RKO (cell line): Measurements from ENCODE around the gene GSK3A.
A peak's percentile ranks its signal among the peaks of the same experiment; 100 is the strongest.

Experiments
- DNase-seq: peaks from one replicate; pipeline ENCODE4 v3.0.0-alpha.2; 2016; ENCODE audit warnings: low spot score

The GSK3A gene

DNA sequence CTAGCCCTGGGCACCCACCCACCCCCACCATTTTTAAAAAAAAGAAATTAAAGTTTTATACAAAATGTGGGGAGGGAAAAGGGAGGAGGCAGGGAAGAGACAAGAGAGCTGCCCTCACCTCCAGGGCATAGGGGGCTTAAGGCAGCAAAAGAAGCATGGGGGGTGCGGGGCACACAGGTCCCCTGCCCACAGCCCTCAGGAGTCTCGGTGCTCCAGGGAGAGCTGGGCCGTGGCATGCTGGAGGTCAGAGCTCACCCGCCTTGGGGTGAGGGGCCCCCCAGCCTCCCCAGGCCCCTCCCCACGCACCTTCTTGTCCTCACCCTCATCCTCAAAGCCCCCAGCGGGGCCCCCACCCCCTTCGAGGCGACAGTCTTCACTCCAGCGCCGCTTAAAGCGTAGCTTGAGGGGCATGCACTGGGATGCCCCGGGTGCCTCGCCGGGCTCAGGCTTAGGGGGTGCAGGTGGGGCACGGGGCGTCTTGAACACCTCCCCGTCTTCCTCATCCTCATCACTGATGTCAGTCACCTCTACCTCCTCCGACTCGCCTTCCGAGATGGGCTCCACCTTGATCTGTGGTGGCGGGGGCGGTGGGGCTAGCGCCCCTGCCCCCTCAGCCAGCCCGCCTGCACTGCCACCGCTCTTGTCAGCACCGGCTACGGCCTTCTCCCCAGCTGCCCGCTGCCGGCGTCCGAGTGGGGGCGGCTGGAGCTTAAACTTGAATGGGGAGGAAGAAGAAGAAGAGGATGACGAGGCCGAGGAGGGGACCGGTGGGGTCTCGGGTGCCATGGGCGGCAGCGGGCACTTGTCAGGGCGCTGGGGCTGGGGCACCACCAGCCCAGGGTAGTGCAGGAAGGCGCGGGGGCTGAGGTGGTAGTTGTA is 6.1 kb upstream of the GSK3A start:
- DNase-seq, result no peak

DNA sequence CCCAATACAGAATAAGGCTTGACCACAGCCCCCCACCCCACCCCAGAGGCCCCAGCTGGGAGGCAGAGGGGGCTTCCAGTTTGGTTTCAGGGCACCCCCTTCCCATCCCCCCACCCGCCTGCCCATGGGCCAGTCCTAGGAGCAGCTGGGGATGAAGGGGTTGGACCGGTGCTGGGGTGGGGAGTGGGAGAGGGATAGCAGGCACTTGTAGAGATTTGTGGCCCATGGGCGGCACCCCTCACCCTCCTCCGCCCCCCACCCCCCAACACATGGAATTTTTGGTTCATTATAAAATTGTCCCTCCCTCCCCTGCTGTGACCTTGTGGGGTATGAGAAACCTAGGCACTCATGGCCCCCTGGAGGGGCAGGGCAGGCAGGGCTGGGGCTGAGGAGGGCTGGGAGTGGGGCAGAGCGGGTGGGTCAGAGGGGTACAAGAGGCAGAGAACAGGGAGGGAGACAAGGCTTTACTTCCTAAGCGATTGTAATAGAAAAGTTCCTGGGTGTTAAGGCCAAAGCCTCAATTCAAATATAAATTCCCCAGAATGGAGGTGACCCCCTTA is 5.3 kb upstream of the GSK3A start:
- no peak for DNase-seq

- no peak for DNase-seq
These were observed 4.7 kb upstream of the GSK3A start for GRCh38 chr19:42246922-42247639.

DNA sequence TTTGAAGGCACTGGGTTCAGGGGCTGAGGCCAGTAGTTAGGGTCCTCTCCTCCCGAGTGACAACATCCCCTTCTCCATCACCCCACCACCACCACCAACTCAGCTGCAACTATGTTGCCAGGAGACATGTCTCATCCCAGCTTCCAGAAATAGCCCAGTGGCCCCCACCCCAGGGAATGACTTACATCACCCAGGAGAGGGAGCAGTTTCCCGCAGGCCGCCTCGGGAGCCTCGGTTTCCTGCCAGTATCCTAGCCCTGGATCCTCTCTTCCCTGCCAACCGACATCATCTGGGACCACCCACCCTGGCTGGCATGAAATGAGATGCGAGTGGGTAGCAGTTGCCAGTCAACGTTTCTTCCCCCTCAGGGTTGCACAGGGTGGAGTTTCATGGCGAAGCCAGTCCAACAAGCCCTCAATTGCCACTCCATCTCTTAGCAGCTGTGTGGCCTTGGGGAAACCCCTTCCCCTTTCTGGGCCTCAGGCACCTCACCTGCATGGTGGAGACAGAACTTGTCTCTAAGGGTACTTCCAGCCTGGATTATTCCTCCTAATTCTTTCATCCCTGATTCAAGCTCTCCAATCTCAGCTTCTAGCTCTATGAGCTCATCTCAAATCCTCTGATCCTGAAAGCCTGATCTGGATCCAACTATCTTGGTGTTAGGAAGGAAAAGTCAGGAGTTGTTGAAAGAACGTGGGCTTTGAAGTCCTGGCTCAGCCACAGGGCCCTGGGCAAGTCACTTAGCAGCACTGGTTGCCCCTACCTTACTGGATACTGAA is 3.9 kb upstream of the GSK3A start:
- peak; percentile 69 for DNase-seq

DNA sequence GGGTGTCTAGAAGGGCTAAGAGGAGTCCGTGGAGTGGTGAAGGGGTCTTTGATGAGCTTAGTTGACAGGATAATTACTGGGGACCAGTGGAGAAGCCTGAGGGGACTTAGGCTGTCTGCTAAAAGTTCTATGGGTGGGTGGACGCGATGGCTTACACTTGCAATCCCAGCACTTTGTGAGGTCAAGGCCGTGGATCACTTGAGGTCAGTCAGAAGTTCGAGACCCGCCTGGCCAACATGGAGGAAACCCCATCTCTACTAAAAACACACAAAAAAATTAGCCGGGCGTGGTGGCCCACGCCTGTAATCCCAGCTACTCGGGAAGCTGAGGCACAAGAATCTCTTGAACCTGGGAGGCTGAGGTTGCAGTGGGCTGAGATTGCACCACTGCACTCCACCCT is 2.8 kb upstream of the GSK3A start:
- no peak for DNase-seq

- DNase-seq, result peak; percentile 96
These were observed 2.2 kb upstream of the GSK3A start for GRCh38 chr19:42244347-42245220.

GRCh38 chr19:42242069-42242511 is 312 bp downstream of the GSK3A start:
- no peak for DNase-seq

DNA sequence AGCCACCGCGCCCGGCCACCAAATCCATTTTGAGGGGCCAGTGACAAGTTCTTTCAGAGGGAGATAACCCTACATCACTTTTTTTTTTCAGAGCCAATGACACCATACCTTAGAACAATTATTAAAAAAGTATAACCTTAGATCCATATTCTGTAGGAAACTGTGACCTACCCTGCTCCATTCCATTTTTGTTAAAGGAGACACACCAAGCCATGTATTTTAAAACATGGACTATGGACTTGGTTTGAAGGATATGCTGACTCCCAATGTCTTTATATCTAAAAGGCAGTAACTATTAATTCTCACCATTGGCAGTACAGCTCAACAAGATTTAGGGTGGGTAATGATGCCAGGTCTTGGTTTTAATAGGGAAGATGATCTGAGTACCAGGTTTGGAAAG is 1.1 kb downstream of the GSK3A start:
- DNase-seq, result no peak

DNA sequence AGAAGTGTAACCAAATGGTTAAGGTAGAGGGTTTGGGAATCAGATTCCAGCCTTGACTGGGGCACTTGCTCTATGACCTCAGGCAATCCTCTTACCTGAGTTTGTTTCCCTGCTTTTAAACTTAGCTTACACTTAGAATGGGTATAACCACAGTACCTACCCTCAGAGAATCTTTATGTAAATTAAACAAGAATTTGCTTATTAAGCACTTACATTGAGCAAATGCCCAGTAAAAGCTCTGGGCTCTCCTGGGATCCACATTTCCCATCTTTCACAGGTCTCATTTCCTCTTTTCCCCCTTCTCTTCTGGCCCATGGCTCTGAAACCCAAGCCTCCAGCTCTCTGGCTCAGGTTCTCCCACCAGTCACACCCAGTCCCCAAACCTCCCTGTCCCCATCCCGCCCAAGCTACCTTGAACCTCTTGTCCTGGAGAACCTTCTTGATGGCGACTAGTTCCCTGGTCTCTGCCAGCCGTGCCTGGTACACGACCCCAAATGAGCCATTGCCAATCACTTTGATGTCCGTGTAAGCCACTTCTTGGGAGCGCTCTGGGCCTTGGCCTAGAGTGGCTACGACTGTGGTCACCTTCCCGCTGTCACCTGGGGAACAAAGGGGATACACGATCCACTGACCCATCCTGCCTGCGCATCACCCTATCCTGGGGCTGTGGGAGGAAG is 2.7 kb downstream of the GSK3A start:
- DNase-seq, result no peak

DNA sequence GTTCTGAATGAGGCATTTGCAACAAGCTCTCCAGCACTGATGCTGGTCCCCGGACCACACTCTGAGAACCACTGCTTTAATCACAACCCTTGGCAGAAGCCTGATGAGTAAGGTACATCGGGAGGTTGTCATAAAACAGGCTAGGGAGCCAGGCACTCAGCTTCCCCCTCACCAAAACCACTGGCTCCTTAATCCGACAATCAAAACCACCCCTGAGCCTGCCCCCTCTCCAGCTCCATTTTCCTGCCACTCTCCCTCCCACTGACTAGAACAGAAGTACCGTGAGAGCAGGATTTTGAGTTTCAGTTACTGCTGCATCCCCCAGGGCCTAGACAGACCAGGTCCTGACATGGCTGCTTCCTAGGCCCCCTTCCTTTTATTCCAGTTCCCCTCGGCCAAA is 7.2 kb downstream of the GSK3A start:
- DNase-seq, result no peak

- no peak for DNase-seq
These were observed 8.0 kb downstream of the GSK3A start for GRCh38 chr19:42234364-42234763.

DNA sequence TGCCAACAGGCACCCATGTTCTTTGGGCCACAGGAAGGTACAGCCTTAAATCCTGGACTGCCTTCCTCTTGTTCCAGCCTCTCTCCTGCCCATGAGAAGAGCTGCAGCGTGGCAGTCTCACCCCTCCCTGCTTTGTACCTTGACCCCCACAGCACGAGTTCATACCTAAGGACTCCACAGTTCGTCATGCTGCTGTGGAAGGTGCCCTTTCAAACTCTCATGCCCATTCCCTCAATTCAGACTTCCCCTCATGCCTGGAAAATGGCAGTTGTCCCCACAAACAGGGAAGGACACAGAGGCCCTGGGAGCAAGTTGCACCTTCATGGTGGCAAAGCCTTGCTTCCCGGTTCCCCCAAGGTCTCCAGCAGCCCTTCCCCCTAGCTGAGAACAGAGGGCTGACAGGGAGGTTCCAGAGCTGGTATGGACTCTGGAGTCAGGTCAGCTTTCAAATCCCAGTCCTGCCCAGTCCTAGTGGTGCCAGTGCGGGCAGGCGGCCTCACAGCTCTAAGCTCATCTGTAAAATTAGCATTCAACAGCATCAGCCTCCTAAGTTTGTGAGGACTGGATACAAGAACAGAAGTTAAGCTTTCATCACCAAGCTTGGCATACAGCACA is 8.6 kb downstream of the GSK3A start:
- no peak for DNase-seq

GRCh38 chr19:42233106-42233505 is 9.3 kb downstream of the GSK3A start:
- DNase-seq, result no peak

DNA sequence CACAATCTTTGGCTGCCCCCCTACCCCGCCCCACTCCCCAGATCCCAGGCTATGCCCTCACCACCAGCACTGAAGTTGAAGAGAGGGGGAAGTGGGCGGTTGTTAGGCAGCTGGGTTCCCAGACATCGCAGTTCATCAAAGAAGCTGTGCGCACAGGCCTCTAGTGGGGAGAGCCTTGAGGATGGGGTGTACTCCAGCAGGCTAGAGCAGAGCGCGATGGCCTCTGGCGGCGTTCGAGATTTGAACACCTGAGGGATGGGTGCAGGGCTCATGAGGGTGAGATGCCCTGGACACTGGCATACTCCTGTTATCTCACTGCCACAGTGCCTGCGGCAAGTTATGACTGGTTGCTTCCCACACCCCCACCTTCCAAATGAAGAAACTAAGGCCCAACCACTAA is 10.0 kb downstream of the GSK3A start:
- no peak for DNase-seq

GRCh38 chr19:42230571-42230970 is 11.8 kb downstream of the GSK3A start:
- DNase-seq, result no peak

GRCh38 chr19:42229855-42230351 is 12.5 kb downstream of the GSK3A start:
- peak; percentile 42 for DNase-seq

- no peak for DNase-seq
These were observed 13.0 kb downstream of the GSK3A start for GRCh38 chr19:42229301-42229854.

DNA sequence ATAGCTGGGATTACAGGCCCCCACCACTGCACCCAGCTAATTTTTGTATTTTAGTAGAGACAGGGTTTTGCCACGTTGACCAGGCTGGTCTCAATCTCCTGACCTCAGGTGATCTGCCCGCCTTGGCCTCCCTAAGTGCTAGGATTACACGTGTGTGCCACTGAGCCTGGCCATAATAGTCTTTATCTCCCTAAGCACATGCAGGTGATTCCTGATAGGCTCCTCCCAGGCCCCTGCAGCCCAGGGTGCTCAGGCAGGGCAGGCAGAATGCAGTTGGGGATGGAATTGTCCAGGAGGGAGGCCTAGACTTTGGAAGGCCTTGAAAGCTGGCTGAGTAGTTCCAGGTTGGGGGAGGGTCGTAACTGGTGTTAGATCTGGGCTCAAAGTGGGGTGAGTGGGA is 13.8 kb downstream of the GSK3A start:
- no peak for DNase-seq

DNA sequence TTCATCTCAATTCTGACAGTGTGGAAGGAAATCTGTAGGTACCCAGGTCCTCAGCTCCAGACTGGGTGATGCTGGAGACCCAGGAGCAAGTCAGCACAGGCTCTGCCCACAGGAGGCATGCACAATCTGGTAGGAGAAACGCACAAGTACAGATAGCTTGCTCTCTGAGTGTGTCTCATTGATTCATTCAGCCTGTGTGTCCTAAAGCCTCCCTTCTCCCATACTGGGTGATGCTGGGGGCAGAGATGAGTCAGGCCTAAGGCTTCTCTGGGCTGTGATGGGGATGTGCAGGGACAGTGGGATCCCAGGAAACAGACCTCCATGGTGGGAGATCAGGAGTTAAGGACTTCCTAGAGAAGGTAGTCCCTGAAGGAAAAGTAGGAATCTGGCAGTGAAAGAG is 15.5 kb downstream of the GSK3A start:
- peak; percentile 42 for DNase-seq
